UCSD-AML1 (cell line): ENCODE data around the gene GCDH.
"Not testable (repeated sequence)": the region's sequence is repeated elsewhere in the genome, so short reads cannot be mapped to it uniquely, and the experiment has no call there.

Experiments
- DNase-seq: peaks from one replicate; lab custom pipeline; 2025; ENCODE audit not compliant: unreplicated experiment; lab: John Stamatoyannopoulos, UW

Gene GCDH

DNA sequence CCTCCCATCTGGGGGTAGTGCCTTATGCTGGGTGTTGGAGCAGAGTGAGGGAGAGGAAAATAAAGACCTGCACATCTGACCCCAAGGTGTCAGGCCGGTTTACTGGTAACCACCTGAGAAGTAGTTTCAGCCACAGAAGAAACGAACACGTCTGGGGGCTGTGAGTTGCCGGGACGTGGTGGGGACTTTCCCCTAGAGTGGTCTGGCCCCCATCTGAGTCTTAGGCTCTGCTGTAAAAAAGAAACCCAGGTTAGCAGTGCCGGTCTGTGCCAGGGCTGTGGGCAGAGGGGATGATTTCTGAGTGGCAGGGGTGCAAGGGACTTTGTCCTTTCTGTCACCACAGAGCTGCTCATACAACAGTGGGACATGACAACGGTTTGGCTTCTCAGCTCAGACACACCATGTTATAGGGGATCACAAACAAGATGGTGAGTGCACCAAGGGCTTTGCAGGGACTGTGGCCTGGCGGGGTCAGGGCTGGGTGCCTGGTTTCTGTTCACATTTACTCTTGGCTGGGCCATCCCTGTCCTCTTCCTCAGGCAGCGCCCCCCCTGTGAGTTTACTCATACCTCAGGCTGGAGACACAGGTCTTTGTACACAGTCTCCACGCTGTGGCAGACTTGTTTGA, 9.0 kb downstream of the GCDH start:
- no peak for DNase-seq

DNA sequence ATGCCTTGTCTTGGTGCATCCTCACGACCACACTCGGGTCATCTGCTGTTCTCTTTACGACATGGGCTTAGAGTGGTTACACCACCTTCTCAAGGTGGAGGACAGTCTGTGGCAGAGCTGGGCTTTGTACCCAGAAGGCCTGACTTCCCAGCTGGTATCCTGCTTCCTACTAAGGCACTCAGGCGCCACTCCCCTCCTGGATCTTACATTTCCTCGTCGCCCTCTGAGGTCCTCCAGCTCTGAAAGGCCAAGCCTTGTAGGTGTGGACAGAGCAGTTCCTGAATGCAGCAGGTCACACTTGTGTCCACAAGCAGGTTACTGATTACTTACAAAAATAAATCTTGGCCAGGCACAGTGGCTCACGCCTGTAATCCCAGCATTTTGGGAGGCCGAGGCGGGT, 16.2 kb downstream of the GCDH start:
- DNase-seq = no peak

DNA sequence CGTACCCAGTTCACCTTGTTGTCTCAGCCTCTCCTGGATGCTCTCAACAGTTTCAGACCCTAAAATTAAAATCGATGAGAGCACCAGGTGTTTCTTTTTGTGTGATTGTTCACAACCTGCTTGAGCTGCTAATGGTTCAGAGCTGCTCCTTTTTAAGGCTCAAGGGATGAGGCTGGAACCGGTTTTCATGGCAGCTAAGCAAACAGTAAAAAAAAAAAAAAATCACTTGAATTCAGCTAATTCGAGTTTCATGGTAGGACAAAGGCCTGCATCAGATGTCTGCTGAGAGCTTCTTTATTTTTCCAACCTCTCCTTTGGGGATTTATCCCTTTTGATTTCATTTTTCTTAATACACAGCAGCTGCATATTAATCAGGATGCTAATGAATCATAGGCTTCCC, 21.6 kb downstream of the GCDH start:
- no peak for DNase-seq

DNA sequence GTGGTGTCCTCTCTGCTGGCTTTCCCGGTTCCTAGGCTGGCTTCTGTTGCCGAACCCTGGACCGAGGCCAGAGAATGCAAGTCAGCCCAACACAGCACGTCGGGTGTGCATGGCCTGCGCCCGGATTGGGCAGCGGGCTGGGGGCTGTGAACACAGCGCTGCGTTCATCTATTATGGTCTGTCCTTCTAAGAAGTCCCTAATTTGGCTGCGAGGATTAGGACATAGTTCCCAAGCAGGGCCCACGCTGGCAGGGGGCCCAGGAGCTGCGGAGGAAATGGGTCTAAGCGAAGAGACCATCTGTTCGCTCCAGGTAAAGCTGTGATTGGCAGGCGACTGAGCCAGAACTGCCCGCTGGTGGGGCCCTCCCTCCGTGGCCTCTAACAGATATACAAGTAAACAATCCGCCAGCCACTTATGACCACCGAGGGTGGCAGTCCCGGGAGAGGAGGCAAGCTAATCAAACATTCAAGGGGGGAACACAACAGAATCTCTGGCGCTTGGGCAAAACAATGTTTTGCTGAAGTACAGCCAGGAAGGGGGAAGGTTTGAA, 22.1 kb downstream of the GCDH start:
- no peak for DNase-seq

DNA sequence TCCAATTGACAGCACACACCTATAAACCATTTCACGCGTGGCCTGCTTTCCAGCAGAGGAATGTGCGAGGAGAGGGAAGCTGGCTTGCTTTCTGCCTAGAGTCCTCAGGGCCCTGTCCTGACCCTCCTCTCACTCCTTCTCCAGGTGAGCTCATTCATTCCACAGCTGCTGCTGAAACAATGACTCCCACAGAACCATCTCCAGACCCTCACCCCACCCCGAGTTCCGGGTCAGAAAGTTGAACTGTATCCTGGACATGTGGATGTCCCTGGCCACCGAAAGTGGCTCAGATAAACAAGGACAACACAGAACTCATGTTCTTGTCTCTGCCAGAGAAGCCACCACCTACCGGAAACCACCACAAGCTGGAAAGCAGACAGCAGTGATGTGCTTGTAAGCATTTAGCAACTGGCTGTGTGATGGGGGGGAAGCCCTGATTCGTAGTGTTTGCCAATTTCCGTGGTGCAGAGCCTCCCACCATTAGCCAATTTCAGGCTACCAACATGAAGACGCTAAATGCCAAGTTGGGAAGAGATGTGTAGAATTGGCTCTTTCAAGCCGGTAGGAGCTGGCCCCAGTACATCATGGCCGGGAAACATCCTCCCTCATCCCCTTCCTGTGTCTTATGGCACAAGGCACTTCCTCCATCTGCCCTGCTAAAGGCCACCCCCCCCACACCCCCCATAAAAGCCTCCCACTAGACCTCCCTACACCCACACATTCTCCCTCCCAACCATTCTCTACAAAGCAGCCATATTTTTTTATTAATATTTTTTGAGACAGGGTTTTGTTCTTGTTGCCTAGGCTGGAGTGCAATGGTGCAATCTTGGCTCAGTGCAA, 23.1 kb downstream of the GCDH start:
- DNase-seq = peak; percentile 46

DNA sequence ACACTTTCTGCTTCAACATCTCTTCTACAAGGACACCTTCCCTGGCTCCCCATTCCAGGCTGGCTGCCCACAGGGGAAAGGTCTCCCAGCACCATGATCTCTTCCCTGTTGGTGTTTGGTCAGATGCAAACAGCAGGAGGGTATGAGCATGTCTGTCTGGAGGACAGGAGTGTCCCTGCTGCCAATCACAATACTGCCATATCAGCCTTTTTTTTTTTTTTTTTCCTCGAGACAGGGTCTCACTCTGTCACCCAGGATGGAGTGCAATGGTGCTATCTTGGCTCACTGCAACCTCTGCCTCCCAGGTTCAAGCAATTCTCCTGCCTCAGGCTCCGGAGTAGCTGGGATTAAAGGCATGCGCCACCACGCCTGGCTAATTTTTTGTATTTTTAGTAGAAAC, 24.9 kb downstream of the GCDH start:
- DNase-seq = not testable (repeated sequence)

DNA sequence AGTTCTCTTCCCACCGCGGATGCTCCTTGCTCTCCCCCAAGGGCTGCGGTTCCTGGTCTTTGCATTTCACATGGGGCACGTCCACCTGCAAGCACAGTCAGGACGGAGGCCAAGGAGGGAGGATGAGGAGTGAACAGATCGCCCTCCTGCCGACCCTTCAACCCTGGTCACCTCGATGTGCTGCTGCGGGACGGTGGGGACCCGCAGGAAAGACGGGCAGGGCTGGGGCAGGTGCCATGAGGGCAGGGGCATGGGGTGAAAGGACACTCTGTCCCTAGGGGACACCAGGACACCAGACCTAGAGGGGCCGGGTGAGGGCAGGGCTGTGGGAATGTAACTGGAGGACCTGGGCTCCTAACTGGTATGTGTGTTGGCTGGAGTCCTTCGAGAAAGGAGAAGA, 27.3 kb downstream of the GCDH start:
- DNase-seq = no peak

DNA sequence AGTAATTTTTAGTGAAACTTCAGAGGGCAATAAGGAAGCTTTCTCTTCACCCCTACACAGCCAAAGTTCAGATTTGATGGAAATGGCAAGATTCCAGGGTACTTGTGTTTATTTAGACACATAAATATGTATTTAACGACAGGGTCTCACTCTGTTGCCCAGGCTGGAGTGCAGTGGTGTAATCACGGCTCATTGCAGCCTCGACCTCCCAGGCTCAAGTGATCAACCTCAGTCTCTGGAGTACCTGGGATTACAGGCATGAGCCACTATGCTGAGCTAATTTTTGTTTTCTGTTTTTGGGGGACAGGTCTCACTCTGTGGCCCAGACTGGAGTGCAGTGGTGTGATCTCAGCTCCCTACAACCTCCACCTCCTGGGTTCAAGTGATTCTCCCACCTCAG, 30.1 kb downstream of the GCDH start:
- no peak for DNase-seq

DNA sequence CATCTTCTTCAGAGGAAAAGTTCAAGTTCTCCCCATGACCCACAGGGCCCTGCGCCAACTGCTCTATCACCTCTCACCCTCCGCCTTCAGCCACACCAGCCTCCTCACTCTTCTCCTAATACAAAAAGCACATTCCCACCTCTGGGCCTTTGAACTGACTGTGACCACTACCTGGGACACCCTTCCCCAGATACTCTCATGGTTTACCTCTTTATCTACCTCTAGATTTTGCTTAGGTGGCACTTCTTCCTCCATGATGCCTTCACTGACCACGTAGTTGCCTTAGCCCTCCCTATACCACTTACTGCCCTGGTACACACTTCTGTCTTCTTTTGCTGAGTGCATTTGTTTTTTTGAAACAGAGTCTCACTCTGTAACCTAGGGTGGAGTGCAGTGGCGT, 32.0 kb downstream of the GCDH start:
- no peak for DNase-seq

DNA sequence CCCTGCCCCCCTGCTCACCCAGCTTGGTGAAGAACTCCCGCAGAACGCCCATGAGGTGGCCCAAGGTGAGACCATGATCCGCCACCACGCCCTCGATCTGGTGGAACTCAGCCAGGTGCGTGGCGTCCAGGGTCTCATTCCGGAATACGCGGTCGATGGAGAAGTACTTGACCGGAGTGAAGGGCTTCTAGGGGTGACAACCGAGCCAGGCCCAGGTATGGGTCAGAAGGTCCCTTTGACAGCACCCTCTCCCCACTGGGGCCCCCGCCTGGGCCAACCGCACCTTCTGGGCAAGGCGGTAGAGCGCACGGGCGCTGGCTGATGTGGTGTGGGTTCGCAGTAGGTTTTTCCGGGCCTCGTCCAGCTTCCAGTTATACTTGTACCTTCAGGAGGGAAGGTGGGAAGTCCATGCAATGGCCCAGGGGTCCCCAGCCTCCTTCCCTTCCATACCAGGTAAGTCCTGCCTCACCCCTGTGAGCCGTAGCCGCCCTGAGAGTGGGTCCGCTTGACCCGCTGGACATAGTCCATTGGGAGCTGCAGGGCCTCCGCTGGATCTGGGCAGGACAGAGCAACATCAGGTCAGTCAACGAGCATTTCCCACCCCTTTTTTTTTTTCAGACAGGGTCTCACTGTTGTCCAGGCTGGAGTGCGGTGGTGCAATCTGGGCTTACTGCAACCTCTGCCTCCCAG, 33.8 kb downstream of the GCDH start:
- no peak for DNase-seq

DNA sequence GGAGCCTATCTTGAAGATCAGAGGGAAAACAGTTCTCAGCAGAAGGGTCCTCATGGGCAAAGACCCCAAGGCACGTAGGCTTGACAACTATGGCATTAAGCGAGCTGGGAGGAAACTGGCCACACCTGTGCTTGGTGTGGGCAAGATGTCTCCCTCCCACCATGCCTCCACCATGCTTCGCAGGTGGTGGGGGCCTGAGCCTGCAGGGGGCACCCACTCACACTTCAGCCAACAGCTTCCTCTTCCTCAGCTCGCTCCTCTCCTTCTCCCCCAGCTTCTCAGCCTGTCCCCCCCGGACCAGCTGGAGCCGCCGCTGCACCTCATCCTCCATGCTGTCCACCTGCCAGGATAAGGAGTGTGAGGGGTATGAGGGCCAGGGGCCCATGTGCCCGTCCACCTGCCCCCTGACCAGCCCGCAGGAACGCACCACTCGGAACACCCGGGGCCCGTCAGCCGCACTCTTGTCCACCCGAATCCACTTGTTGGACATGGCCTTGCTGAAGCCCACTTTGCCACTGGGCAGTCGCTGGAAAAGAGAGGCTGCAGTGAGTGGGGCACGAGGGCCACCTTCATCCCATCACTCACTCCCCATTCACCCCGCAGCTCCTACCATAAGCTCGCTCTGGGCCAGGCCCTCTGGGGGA, 39.2 kb downstream of the GCDH start:
- DNase-seq = no peak

DNA sequence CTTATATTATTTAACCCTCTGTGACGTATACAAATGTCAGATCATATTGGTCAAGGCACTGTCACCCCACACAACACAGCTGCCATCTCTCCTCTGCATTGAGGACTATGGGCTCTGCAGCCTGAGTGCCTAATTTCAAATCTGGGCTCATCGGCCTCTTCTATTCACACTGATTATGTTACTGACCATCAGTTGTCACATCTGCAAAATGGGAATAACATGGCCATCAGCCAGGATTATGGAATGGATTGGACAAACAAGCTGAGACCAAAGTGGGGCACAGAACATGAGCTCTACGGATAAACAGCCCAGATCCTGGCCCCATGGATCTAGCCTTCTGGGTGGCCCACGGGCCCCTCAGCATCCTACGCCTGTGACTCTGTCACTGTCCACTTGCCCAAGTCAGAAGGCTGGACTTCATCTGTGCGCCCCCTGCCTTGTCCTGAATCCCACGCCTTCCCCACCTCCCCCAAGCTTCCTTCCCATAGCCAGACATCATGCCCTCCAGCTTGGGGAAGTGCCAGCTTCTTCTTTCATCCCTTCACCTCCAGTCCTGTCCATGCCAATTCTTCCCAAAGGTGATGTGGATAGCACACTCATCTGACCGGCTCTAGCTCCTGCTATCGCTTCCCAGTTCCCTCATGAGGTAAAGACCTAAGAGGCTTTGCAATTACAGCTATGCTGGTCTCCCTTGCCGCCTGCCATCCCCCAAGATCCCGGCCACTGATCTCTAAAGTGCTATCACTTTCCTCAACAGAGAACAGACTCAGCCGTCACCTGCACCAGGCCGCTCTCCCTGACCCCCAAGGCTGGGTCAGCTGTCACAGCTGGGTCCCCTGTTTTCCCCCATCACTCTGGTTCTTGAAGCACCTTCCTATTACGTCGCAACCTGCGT, 41.7 kb downstream of the GCDH start:
- no peak for DNase-seq

DNA sequence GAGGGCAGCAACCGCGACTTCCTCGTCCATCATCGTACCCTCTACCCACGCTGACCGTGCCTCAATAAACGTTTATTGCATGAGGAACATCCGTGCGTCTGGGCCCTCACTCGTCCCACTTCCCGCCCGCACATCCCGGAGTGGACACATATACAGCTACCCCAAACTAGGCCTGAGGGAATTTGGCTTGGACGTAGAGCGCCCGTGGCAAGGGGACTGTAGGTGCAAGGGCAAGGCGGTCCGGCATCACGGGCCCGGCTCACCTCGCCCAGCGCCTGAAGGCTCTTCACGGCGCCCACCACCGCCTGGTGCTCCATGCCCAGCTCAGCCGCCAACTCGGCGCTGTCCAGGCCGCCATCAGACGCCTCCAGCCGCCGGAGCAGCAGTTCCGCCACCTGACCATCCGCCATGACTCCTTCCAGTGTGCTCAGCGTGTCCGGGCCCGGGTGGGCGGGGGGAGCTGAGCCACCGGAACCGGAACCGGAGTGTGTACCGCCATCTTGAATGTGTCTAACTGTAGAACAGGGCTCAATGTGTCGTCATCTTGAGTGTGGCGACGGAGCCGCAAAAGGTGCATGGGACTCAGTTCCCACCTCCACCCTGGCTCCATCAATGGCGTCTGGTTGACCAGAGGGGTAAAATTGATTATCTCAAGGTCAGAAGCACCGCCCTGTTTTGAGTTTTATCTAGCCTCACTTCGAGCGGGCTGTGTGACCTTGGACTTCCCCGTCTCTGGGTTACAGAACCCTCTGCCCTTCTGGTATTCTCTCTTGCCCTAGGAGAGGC, 42.5 kb downstream of the GCDH start, which contains the start of gene FARSA:
FARSA (minus strand) TSS at position 425 of the 786 bp plus-strand sequence; CDS start at position 410, 15 bp downstream.
- DNase-seq = peak; percentile 90

DNA sequence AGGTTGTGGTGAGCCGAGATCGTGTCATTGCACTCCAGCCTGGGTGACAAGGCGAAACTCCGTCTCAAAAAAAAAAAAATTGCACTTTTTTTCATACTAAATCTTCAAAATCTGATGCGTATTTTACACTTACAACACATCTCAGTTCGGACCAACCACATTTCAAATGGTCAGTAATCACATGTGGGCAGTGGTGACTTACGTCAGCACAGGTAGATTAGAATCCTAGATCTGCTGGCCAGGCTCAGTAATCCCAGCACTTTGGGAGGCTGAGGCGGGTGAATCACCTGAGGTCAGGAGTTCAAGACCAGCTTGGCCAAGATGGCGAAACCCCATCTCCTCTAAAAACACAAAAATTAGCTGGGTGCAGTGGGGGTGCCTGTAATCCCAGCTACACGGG, 44.1 kb downstream of the GCDH start:
- DNase-seq = no peak

DNA sequence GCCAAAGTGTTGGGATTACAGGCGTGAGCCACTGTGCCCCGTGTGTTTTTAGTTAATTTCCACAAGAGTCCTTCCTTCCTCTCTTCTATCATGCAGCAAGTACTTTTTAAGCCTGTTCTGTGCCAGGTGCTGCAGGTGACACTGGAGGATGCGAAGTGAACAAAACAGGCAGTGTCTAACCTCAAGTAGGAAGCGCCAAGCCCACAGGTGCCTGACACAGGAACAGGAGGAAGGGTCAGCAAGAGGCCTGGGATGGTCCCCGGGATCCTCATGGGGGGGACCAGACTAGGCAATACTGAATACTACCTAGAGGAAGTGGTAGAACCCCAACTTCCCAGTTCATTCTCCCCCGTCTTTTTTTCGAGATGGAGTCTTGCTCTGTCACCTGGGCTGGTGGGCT, 45.6 kb downstream of the GCDH start:
- DNase-seq = no peak

DNA sequence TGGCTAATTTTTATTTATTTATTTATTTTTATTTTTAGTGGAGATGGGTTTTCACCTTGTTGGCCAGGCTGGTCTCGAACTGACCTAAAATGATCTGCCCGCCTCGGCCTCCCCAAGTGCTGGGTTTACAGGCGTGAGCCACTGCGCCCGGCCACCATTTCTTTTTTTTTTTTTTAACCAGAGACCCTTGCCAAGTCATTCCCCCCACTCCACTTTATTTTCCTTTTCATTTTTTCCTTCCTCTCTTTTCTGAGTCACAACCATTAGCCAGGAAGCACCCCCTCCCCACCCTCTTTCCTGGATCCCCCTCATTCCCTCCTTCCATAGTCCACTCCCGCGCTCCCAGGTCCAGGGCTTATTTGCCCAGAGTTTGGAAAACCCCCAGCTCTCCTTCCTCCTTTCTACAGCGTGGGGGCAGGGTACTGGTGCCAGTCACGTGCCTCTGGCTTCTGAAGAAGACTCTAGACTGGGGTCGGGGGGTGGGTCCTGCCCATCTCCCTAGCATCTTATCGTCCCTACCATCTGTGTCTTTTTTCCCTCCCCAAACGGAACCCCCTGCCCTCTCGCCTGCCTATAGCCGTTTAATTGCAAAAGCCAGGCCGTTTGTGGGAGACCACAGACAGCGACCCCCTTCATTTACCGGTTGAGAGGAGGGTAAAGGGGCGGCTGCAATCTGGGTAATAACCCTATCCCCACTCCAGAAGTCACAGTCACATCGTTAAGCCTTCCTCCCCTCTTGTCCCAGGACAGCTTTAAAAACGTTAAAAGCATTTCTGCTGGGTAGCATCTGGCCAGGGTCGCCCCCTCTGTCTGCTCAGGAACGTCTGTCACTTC, 46.4 kb downstream of the GCDH start:
- peak; percentile 63 for DNase-seq

DNA sequence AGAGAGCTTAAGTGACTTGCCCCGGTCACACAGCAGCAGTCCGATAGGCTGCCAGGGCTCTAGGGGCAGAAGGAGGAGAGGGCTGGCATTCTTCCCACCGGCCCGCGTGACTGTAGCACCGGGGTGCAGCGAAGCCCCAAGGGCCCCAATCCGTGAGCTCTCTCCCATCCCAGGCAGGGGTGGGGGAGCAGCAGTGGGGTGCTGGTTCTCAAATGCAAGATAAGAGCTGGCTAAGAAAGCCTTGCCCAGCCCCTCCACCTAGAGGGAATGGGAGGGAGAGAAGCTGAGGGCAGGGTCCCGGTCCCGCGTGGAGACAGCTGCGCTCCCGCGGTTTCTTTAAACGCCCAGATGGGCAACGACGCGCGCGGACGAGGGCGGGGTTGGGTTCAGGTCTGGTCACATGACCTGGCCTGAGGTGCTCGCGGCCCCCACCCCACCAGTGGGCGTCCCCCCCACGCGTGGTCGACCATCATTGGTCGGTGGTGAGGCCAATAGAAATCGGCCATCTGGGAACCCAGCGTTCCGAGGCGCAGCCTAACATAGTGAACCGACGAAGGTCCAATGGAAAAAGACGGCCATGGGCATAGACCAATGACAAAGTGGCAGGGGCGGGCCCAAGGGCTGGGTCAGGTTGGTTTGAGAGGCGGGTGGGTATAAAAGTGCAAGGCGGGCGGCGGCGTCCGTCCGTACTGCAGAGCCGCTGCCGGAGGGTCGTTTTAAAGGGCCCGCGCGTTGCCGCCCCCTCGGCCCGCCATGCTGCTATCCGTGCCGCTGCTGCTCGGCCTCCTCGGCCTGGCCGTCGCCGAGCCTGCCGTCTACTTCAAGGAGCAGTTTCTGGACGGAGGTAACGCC, 47.2 kb downstream of the GCDH start, which contains the start of gene CALR:
CALR (plus strand) TSS at position 683 of the 852 bp plus-strand sequence; CDS start at position 754, 71 bp downstream.
- peak; percentile 99 for DNase-seq
